ENCODE results near the gene SULT2A1.
"Not testable (repeated sequence)": the region's sequence is repeated elsewhere in the genome, so short reads cannot be mapped to it uniquely, and the experiment has no call there.

- TF ChIP-seq, protein P1, sequence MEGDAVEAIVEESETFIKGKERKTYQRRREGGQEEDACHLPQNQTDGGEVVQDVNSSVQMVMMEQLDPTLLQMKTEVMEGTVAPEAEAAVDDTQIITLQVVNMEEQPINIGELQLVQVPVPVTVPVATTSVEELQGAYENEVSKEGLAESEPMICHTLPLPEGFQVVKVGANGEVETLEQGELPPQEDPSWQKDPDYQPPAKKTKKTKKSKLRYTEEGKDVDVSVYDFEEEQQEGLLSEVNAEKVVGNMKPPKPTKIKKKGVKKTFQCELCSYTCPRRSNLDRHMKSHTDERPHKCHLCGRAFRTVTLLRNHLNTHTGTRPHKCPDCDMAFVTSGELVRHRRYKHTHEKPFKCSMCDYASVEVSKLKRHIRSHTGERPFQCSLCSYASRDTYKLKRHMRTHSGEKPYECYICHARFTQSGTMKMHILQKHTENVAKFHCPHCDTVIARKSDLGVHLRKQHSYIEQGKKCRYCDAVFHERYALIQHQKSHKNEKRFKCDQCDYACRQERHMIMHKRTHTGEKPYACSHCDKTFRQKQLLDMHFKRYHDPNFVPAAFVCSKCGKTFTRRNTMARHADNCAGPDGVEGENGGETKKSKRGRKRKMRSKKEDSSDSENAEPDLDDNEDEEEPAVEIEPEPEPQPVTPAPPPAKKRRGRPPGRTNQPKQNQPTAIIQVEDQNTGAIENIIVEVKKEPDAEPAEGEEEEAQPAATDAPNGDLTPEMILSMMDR (conservative IDR thresholded peaks at IDR 0.05; ENCODE audit: low read length): not testable (repeated sequence)
- not testable (repeated sequence) for TF ChIP-seq EZH2phosphoT487 (IDR thresholded peaks at IDR 0.05; ENCODE audit: borderline replicate concordance, low read depth, low read length)
Observed at GRCh38 chr19:47879385-47879784, 6.7 kb downstream of the SULT2A1 start.
